WTC11 (cell line): ENCODE data around the gene ABCC4. TPM values are rescaled to one million over a fixed set of nuclear protein-coding genes. Genes with fewer than 3 reads are reported as not detected.

ENCODE experiments used
- ATAC-seq: fragments of 200-7000 bp; cut with Tn5 transposase; 2 replicates; pipeline ENCODE4 v1.10.0; 2021; ENCODE audit warnings: mild to moderate bottlenecking, moderate library complexity
- CTCF ChIA-PET: fragments of 300-600 bp; sonication (Branson Sonifier 250); formaldehyde crosslinking; loops from one replicate; lab custom pipeline; 2021; ENCODE audit warnings: antibody characterized with exemption; lab: Charles Lee
- POLR2A ChIA-PET: fragments of 350-600 bp; sonication (Branson Sonifier 250); formaldehyde crosslinking; loops from one replicate; lab custom pipeline; 2021; ENCODE audit warnings: antibody characterized with exemption; lab: Charles Lee
- DNase-seq: peaks from one replicate; pipeline ENCODE4 v3.0.0; 2021; ENCODE audit warnings: low spot score
- H3K27ac Mint-ChIP-seq: 2 replicates; pipeline ENCODE4 v1.8.0; 2021; ENCODE audit warnings: mixed read lengths
- H3K27me3 Mint-ChIP-seq: 2 replicates; pipeline ENCODE4 v1.8.0; 2021; ENCODE audit warnings: low read depth, mild to moderate bottlenecking, moderate library complexity, mixed read lengths
- H3K36me3 Mint-ChIP-seq: 2 replicates; pipeline ENCODE4 v1.8.0; 2021; ENCODE audit warnings: mixed read lengths
- H3K4me1 Mint-ChIP-seq: 2 replicates; pipeline ENCODE4 v1.8.0; 2022; ENCODE audit warnings: mixed read lengths
- H3K4me3 Mint-ChIP-seq: 2 replicates; pipeline ENCODE4 v1.8.0; 2021; ENCODE audit warnings: mild to moderate bottlenecking, moderate library complexity, mixed read lengths
- H3K9me3 Mint-ChIP-seq: 2 replicates; pipeline ENCODE4 v1.8.0; 2021; ENCODE audit warnings: mixed read lengths
- ATF1 ChIP-seq: sonication (generic); formaldehyde crosslinking; IDR thresholded peaks from 2 replicates; pipeline ENCODE4 v1.8.1; 2023; ENCODE audit warnings: mild to moderate bottlenecking, moderate library complexity, missing genetic modification reagents
- ATF2 ChIP-seq: sonication (generic); formaldehyde crosslinking; IDR thresholded peaks from 2 replicates; pipeline ENCODE4 v1.8.1; 2022; ENCODE audit warnings: low read depth, missing genetic modification reagents, borderline replicate concordance
- CBFB ChIP-seq: sonication (generic); formaldehyde crosslinking; IDR thresholded peaks from 2 replicates; pipeline ENCODE4 v1.8.1; 2022; ENCODE audit warnings: mild to moderate bottlenecking, low read depth, missing genetic modification reagents
- ETV6 ChIP-seq: sonication (generic); formaldehyde crosslinking; IDR thresholded peaks from 2 replicates; pipeline ENCODE4 v1.8.1; 2022; ENCODE audit warnings: mild to moderate bottlenecking, missing genetic modification reagents
- GRHL2 ChIP-seq: fragments of 250-450 bp; sonication (Bioruptor Pico); IDR thresholded peaks from 2 replicates; pipeline ENCODE4 v1.8.0; 2022; ENCODE audit warnings: mild to moderate bottlenecking, moderate library complexity; ENCODE audit not compliant: insufficient replicate concordance, severe bottlenecking
- JUN ChIP-seq: sonication (generic); formaldehyde crosslinking; IDR thresholded peaks from 2 replicates; pipeline ENCODE4 v1.8.0; 2023; ENCODE audit warnings: mild to moderate bottlenecking, missing genetic modification reagents
- NFYB ChIP-seq: sonication (generic); formaldehyde crosslinking; conservative IDR thresholded peaks from 2 replicates; pipeline ENCODE4 v1.8.0; 2022; ENCODE audit warnings: low read depth, missing genetic modification reagents
- NR2C2 ChIP-seq: sonication (generic); formaldehyde crosslinking; IDR thresholded peaks from 2 replicates; pipeline ENCODE4 v1.8.0; 2022; ENCODE audit warnings: mild to moderate bottlenecking, missing genetic modification reagents
- NR3C1 ChIP-seq: sonication (generic); formaldehyde crosslinking; conservative IDR thresholded peaks from 2 replicates; pipeline ENCODE4 v1.8.1; 2023; ENCODE audit warnings: low read depth, mild to moderate bottlenecking, missing genetic modification reagents
- SMAD3 ChIP-seq: sonication (generic); formaldehyde crosslinking; IDR thresholded peaks from 2 replicates; pipeline ENCODE4 v1.8.0; 2022; ENCODE audit warnings: missing genetic modification reagents, mild to moderate bottlenecking, borderline replicate concordance
- SMAD4 ChIP-seq: sonication (generic); formaldehyde crosslinking; IDR thresholded peaks from 2 replicates; pipeline ENCODE4 v1.8.0; 2022; ENCODE audit warnings: mild to moderate bottlenecking, missing genetic modification reagents
- USF2 ChIP-seq: sonication (generic); formaldehyde crosslinking; IDR thresholded peaks from 2 replicates; pipeline ENCODE4 v1.8.1; 2023; ENCODE audit warnings: mild to moderate bottlenecking, missing genetic modification reagents, moderate library complexity
- ZNF121 ChIP-seq: sonication (generic); formaldehyde crosslinking; IDR thresholded peaks from 2 replicates; pipeline ENCODE4 v1.8.0; 2023; ENCODE audit warnings: missing genetic modification reagents
- total RNA-seq: library from RNA; stranded (reverse); gene quantifications from 3 replicates; pipeline ENCODE4 v1.2.3, GENCODE V29; 2021
- TF ChIP-seq, protein P1 (sequence below): sonication (generic); formaldehyde crosslinking; IDR thresholded peaks from 2 replicates; pipeline ENCODE4 v1.8.1; 2022; ENCODE audit warnings: low read depth, mild to moderate bottlenecking, moderate library complexity, missing genetic modification reagents, borderline replicate concordance
- TF ChIP-seq, protein P2 (sequence below): sonication (generic); formaldehyde crosslinking; IDR thresholded peaks from 2 replicates; pipeline ENCODE4 v1.8.1; 2023; ENCODE audit warnings: mild to moderate bottlenecking, moderate library complexity, missing genetic modification reagents
- TF ChIP-seq, protein P3 (sequence below): sonication (generic); formaldehyde crosslinking; IDR thresholded peaks from 2 replicates; pipeline ENCODE4 v1.8.1; 2023; ENCODE audit warnings: mild to moderate bottlenecking, missing genetic modification reagents, moderate library complexity
- TF ChIP-seq, protein P4 (sequence below): fragments of 200-600 bp; IDR thresholded peaks from 2 replicates; pipeline ENCODE4 v1.8.0; 2022; ENCODE audit warnings: antibody characterized with exemption
- TF ChIP-seq, protein P5 (sequence below): sonication (generic); formaldehyde crosslinking; conservative IDR thresholded peaks from 2 replicates; pipeline ENCODE4 v1.8.1; 2023; ENCODE audit warnings: mild to moderate bottlenecking, low read depth, missing genetic modification reagents, moderate library complexity

ABCC4 gene
- total RNA-seq, 1 experiment from 2014 or later = 7.2 TPM

- H3K4me1 Mint-ChIP-seq = peaks cover 34% of the 10 kb centered on the region
- CTCF ChIA-PET = interaction anchor here (0.9 to 1.5 kb wide), 8 partner anchors 13 to 342 kb away, joined by 3 to 19 read pairs (median 6); no protein-coding TSS in a partner anchor
Measured at GRCh38 chr13:94987869-94988268, 313.4 kb downstream of the ABCC4 start.

DNA sequence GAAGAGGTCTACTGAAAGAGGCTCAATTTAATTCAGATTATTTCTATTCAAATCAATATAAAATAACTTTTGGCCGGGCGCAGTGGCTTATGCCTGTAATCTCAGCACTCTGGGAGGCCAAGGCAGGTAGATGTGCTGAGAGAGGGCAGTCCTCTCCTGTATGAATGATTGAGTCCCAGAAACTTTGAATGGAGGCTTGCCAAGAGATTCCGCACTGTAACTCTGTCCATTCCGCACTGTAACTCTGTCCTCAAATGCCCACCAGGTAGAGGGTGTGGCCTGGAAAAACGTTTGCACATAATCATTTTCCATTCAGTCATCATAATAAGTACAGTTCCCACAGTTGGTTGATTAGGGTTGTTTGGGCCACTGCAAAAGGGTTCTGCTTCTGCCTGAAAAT, 314.2 kb downstream of the ABCC4 start:
- ChIA-PET CTCF (no interaction called here), POLR2A (no interaction called here)
- Mint-ChIP-seq H3K9me3 (peaks cover 13% of the 10 kb centered on the region), H3K27me3 (peaks cover 3% of the 10 kb centered on the region; the same call in 1 of the 2 replicates), H3K27ac (no peak overlapping the region), H3K4me1 (peaks cover 27% of the 10 kb centered on the region), H3K4me3 (no peak overlapping the region), H3K36me3 (0 out of 2 replicates have a peak, but pooled peaks cover 4% of the 10 kb centered on the region)
- ATAC-seq (no peak), DNase-seq (no peak)
- TF ChIP-seq ATF2 (CRISPR knock-in tag) = no peak
- TF ChIP-seq GRHL2 = no peak

More at GRCh38 chr13:94987869-94988268, 313.4 kb downstream of the ABCC4 start:
- DNase-seq = no peak
- H3K36me3 Mint-ChIP-seq = 0 out of 2 replicates have a peak, but pooled peaks cover 4% of the 10 kb centered on the region
- no peak overlapping the region for H3K4me3 Mint-ChIP-seq
- H3K27ac Mint-ChIP-seq = no peak overlapping the region
- POLR2A ChIA-PET = no interaction called here
- H3K27me3 Mint-ChIP-seq = peaks cover 3% of the 10 kb centered on the region; the same call in 1 of the 2 replicates
- H3K9me3 Mint-ChIP-seq = peaks cover 13% of the 10 kb centered on the region
- no peak for TF ChIP-seq SMAD4 (CRISPR knock-in tag)
- no peak for TF ChIP-seq USF2 (CRISPR knock-in tag)
- TF ChIP-seq, protein P1, sequence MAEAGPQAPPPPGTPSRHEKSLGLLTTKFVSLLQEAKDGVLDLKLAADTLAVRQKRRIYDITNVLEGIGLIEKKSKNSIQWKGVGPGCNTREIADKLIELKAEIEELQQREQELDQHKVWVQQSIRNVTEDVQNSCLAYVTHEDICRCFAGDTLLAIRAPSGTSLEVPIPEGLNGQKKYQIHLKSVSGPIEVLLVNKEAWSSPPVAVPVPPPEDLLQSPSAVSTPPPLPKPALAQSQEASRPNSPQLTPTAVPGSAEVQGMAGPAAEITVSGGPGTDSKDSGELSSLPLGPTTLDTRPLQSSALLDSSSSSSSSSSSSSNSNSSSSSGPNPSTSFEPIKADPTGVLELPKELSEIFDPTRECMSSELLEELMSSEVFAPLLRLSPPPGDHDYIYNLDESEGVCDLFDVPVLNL = no peak
- TF ChIP-seq NR2C2 = no peak
- no peak for TF ChIP-seq ATF1 (CRISPR knock-in tag)
- TF ChIP-seq JUN (CRISPR knock-in tag) = no peak
- TF ChIP-seq, protein P2, sequence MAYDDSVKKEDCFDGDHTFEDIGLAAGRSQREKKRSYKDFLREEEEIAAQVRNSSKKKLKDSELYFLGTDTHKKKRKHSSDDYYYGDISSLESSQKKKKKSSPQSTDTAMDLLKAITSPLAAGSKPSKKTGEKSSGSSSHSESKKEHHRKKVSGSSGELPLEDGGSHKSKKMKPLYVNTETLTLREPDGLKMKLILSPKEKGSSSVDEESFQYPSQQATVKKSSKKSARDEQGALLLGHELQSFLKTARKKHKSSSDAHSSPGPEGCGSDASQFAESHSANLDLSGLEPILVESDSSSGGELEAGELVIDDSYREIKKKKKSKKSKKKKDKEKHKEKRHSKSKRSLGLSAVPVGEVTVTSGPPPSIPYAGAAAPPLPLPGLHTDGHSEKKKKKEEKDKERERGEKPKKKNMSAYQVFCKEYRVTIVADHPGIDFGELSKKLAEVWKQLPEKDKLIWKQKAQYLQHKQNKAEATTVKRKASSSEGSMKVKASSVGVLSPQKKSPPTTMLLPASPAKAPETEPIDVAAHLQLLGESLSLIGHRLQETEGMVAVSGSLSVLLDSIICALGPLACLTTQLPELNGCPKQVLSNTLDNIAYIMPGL (CRISPR knock-in tag) = no peak
- TF ChIP-seq, protein P3, sequence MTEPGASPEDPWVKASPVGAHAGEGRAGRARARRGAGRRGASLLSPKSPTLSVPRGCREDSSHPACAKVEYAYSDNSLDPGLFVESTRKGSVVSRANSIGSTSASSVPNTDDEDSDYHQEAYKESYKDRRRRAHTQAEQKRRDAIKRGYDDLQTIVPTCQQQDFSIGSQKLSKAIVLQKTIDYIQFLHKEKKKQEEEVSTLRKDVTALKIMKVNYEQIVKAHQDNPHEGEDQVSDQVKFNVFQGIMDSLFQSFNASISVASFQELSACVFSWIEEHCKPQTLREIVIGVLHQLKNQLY (CRISPR knock-in tag) = no peak
- no peak for TF ChIP-seq ZNF121
- TF ChIP-seq SMAD3 = no peak
- TF ChIP-seq, protein P4, sequence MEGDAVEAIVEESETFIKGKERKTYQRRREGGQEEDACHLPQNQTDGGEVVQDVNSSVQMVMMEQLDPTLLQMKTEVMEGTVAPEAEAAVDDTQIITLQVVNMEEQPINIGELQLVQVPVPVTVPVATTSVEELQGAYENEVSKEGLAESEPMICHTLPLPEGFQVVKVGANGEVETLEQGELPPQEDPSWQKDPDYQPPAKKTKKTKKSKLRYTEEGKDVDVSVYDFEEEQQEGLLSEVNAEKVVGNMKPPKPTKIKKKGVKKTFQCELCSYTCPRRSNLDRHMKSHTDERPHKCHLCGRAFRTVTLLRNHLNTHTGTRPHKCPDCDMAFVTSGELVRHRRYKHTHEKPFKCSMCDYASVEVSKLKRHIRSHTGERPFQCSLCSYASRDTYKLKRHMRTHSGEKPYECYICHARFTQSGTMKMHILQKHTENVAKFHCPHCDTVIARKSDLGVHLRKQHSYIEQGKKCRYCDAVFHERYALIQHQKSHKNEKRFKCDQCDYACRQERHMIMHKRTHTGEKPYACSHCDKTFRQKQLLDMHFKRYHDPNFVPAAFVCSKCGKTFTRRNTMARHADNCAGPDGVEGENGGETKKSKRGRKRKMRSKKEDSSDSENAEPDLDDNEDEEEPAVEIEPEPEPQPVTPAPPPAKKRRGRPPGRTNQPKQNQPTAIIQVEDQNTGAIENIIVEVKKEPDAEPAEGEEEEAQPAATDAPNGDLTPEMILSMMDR = no peak
- TF ChIP-seq NR3C1 (CRISPR knock-in tag) = no peak
- TF ChIP-seq CBFB (CRISPR knock-in tag) = no peak
- TF ChIP-seq, protein P5, sequence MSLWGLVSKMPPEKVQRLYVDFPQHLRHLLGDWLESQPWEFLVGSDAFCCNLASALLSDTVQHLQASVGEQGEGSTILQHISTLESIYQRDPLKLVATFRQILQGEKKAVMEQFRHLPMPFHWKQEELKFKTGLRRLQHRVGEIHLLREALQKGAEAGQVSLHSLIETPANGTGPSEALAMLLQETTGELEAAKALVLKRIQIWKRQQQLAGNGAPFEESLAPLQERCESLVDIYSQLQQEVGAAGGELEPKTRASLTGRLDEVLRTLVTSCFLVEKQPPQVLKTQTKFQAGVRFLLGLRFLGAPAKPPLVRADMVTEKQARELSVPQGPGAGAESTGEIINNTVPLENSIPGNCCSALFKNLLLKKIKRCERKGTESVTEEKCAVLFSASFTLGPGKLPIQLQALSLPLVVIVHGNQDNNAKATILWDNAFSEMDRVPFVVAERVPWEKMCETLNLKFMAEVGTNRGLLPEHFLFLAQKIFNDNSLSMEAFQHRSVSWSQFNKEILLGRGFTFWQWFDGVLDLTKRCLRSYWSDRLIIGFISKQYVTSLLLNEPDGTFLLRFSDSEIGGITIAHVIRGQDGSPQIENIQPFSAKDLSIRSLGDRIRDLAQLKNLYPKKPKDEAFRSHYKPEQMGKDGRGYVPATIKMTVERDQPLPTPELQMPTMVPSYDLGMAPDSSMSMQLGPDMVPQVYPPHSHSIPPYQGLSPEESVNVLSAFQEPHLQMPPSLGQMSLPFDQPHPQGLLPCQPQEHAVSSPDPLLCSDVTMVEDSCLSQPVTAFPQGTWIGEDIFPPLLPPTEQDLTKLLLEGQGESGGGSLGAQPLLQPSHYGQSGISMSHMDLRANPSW (CRISPR knock-in tag) = no peak
- TF ChIP-seq NFYB = no peak
- TF ChIP-seq ETV6 (CRISPR knock-in tag) = no peak
- no peak for ATAC-seq
